ENCODE results near the gene TMEM225.

GRCh38 chr11:123880912-123881311 is 4.6 kb downstream of the TMEM225 start:
- TF ChIP-seq CTCF (IDR thresholded peaks at IDR 0.05 in 4 of 5, conservative IDR thresholded peaks at IDR 0.05 in 1 of 5) (no peak), POLR2A (IDR thresholded peaks at IDR 0.05) (no peak)

Measured in gastrocnemius medialis (tissue), 4 donors.